KMS-11 (cell line): ENCODE data around the gene EPS8L3.

ENCODE experiments used
- H2AFZ ChIP-seq: fragments of 200-600 bp; sonication (generic); 2 replicates; pipeline ENCODE4 v1.6.1; 2016; ENCODE audit warnings: antibody characterized with exemption, mixed run types, low read depth
- H3K27ac ChIP-seq: fragments of 200-600 bp; sonication (generic); 2 replicates; pipeline ENCODE4 v1.6.1; 2016; ENCODE audit warnings: mild to moderate bottlenecking, mixed run types
- H3K27me3 ChIP-seq: fragments of 200-600 bp; sonication (generic); 2 replicates; pipeline ENCODE4 v1.6.1; 2017; ENCODE audit warnings: mild to moderate bottlenecking, low read depth, mixed run types, moderate library complexity; ENCODE audit not compliant: insufficient read depth
- H3K36me3 ChIP-seq: fragments of 200-600 bp; sonication (generic); 2 replicates; pipeline ENCODE4 v1.6.1; 2017; ENCODE audit warnings: mild to moderate bottlenecking, mixed run types; ENCODE audit not compliant: insufficient read depth
- H3K4me1 ChIP-seq: fragments of 200-600 bp; sonication (generic); 2 replicates; pipeline ENCODE4 v1.6.1; 2016; ENCODE audit warnings: mild to moderate bottlenecking, low read depth, mixed run types; ENCODE audit not compliant: poor library complexity, severe bottlenecking
- H3K4me2 ChIP-seq: fragments of 200-600 bp; sonication (generic); 2 replicates; pipeline ENCODE4 v1.7.0; 2016; ENCODE audit warnings: mild to moderate bottlenecking, mixed run types
- H3K4me3 ChIP-seq: fragments of 200-600 bp; sonication (generic); IDR thresholded peaks from 2 replicates; pipeline ENCODE4 v1.6.1; 2017; ENCODE audit warnings: low read depth, low read length, mixed read lengths; ENCODE audit not compliant: insufficient read depth
- H3K79me2 ChIP-seq: fragments of 200-600 bp; sonication (generic); 2 replicates; pipeline ENCODE4 v1.6.1; 2016; ENCODE audit warnings: low read depth, mixed run types; ENCODE audit not compliant: insufficient read depth
- H3K9ac ChIP-seq: fragments of 200-600 bp; sonication (generic); 2 replicates; pipeline ENCODE4 v1.6.1; 2016; ENCODE audit warnings: mild to moderate bottlenecking, mixed run types
- H4K20me1 ChIP-seq: fragments of 200-600 bp; sonication (generic); 2 replicates; pipeline ENCODE4 v1.6.1; 2016; ENCODE audit warnings: mild to moderate bottlenecking, mixed run types; ENCODE audit not compliant: insufficient read depth
- TF ChIP-seq, protein P1 (sequence below): fragments of 200-600 bp; sonication (generic); conservative IDR thresholded peaks from 2 replicates; pipeline ENCODE4 v1.6.1; 2017; ENCODE audit warnings: low read depth, mild to moderate bottlenecking, antibody characterized with exemption, low read length, moderate library complexity, mixed read lengths

The EPS8L3 gene

DNA sequence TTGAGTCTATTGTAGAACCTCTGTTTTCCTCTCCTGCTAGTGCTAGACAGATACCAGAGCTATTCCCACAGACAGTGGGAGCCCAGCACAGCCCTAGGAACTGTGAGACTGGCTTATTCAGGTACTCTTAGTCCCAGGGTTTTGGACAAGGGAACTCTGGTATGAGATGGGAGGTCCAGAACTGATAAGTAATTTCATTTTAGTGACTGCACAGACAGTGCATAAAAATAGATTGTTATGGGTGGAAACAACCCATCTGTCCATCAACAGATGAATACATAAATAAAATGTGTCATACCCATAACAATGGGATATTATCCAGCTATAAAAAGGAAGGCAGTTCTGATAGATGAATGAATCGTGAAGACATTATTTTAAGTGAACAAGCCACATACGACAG lies 9.0 kb downstream of the EPS8L3 start:
- H3K4me1 ChIP-seq: no peaks in the 10 kb centered on the region
- TF ChIP-seq, protein P1, sequence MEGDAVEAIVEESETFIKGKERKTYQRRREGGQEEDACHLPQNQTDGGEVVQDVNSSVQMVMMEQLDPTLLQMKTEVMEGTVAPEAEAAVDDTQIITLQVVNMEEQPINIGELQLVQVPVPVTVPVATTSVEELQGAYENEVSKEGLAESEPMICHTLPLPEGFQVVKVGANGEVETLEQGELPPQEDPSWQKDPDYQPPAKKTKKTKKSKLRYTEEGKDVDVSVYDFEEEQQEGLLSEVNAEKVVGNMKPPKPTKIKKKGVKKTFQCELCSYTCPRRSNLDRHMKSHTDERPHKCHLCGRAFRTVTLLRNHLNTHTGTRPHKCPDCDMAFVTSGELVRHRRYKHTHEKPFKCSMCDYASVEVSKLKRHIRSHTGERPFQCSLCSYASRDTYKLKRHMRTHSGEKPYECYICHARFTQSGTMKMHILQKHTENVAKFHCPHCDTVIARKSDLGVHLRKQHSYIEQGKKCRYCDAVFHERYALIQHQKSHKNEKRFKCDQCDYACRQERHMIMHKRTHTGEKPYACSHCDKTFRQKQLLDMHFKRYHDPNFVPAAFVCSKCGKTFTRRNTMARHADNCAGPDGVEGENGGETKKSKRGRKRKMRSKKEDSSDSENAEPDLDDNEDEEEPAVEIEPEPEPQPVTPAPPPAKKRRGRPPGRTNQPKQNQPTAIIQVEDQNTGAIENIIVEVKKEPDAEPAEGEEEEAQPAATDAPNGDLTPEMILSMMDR: no peak
- H3K4me2 ChIP-seq: no peak overlapping the region
- H3K27ac ChIP-seq: no peak overlapping the region
- H3K36me3 ChIP-seq: no peaks in the 10 kb centered on the region
- H3K27me3 ChIP-seq: no peaks in the 10 kb centered on the region
- no peaks in the 10 kb centered on the region for H3K79me2 ChIP-seq
- no peak overlapping the region for H3K4me3 ChIP-seq
- H3K9ac ChIP-seq: no peak overlapping the region
- H4K20me1 ChIP-seq: no peaks in the 10 kb centered on the region
- H2AFZ ChIP-seq: no peak overlapping the region

- no peaks in the 10 kb centered on the region for H4K20me1 ChIP-seq
- no peak overlapping the region for H3K4me3 ChIP-seq
- no peak overlapping the region for H2AFZ ChIP-seq
- H3K27ac ChIP-seq: no peak overlapping the region
- H3K4me2 ChIP-seq: no peak overlapping the region
- no peaks in the 10 kb centered on the region for H3K4me1 ChIP-seq
- H3K9ac ChIP-seq: no peak overlapping the region
- H3K36me3 ChIP-seq: no peaks in the 10 kb centered on the region
- H3K27me3 ChIP-seq: no peaks in the 10 kb centered on the region
- TF ChIP-seq, protein P1: no peak
- no peaks in the 10 kb centered on the region for H3K79me2 ChIP-seq
Observed at GRCh38 chr1:109751531-109752260, 12.0 kb downstream of the EPS8L3 start.

GRCh38 chr1:109750920-109751319 lies 12.8 kb downstream of the EPS8L3 start:
- H3K36me3 ChIP-seq: no peaks in the 10 kb centered on the region
- TF ChIP-seq, protein P1: no peak
- no peaks in the 10 kb centered on the region for H3K79me2 ChIP-seq
- H2AFZ ChIP-seq: no peak overlapping the region
- H3K9ac ChIP-seq: no peak overlapping the region
- no peaks in the 10 kb centered on the region for H3K27me3 ChIP-seq
- H4K20me1 ChIP-seq: no peaks in the 10 kb centered on the region
- no peaks in the 10 kb centered on the region for H3K4me1 ChIP-seq
- H3K4me2 ChIP-seq: no peak overlapping the region
- H3K4me3 ChIP-seq: no peak overlapping the region
- H3K27ac ChIP-seq: no peak overlapping the region

DNA sequence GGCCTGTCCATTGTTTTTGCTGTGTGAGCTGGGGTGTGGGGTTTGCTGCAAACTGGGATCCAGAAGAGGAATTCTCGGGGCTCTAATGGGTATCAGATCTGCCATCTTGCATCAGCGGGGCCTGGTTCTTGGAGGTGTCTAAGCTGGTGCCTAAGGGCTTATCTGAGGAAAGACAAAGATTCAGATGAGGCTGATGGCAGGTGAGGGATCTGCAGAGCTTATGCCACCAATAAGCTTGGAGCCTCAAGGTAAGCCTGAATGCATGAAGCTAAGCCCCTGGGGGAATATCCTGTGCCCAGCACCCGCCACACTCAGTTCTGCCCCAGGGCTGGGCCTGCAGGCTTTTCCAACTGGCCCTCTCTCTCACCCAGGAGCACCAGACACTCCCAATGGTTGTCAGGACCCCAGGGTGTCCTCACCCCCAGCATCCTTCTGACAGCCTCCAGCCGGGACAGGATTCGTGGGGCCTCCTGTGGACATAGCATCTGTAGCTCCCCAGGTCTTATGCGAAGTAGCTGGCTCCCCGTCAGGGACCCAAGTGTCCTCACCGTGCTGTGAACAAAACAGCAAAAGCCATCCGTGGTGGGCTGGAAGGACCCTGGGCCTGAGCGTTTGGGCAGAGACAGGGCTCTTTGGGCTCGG lies 13.4 kb downstream of the EPS8L3 start:
- TF ChIP-seq, protein P1: no peak

More for the DNA sequence above, 13.4 kb downstream of the EPS8L3 start:
- Histone ChIP-seq H3K4me2 (no peak overlapping the region), H4K20me1 (no peaks in the 10 kb centered on the region), H3K4me1 (no peaks in the 10 kb centered on the region), H2AFZ (no peak overlapping the region), H3K36me3 (no peaks in the 10 kb centered on the region), H3K4me3 (no peak overlapping the region), H3K79me2 (no peaks in the 10 kb centered on the region), H3K27ac (no peak overlapping the region), H3K27me3 (no peaks in the 10 kb centered on the region), H3K9ac (no peak overlapping the region)
